Loucy (cell line): ENCODE data around the gene DCLRE1C.
"Not testable (repeated sequence)": the region's sequence is repeated elsewhere in the genome, so short reads cannot be mapped to it uniquely, and the experiment has no call there.

Experiments used
- H2AFZ ChIP-seq: fragments of 200-600 bp; sonication (generic); 2 replicates; pipeline ENCODE4 v1.6.0; 2016; ENCODE audit warnings: antibody characterized with exemption, mild to moderate bottlenecking, low read length, moderate library complexity
- H3F3A ChIP-seq: fragments of 200-600 bp; 2 replicates; pipeline ENCODE4 v1.6.0; 2016; ENCODE audit warnings: antibody characterized with exemption, low read depth, mild to moderate bottlenecking
- H3K27me3 ChIP-seq: fragments of 200-600 bp; sonication (generic); 2 replicates; pipeline ENCODE4 v1.6.1; 2014; ENCODE audit warnings: low read length, mild to moderate bottlenecking; ENCODE audit not compliant: insufficient read depth, poor library complexity, severe bottlenecking
- H3K36me3 ChIP-seq: fragments of 200-600 bp; sonication (generic); 2 replicates; pipeline ENCODE4 v1.6.1; 2016; ENCODE audit warnings: low read length; ENCODE audit not compliant: insufficient read depth
- H3K4me1 ChIP-seq: fragments of 200-600 bp; sonication (generic); 2 replicates; pipeline ENCODE4 v1.5.1; 2014; ENCODE audit warnings: low read length, mild to moderate bottlenecking; ENCODE audit not compliant: insufficient read depth, poor library complexity, severe bottlenecking
- H3K4me2 ChIP-seq: fragments of 200-600 bp; sonication (generic); 2 replicates; pipeline ENCODE4 v1.6.0; 2014; ENCODE audit warnings: antibody characterized with exemption, low read length, low read depth, mild to moderate bottlenecking; ENCODE audit not compliant: poor library complexity, severe bottlenecking
- H3K4me3 ChIP-seq: fragments of 200-600 bp; sonication (generic); 2 replicates; pipeline ENCODE4 v1.5.1; 2014; ENCODE audit warnings: low read length, mild to moderate bottlenecking, mixed read lengths; ENCODE audit not compliant: poor library complexity, severe bottlenecking
- H3K79me2 ChIP-seq: fragments of 200-600 bp; sonication (generic); 2 replicates; pipeline ENCODE4 v1.6.1; 2014; ENCODE audit warnings: low read length; ENCODE audit not compliant: insufficient read depth
- H3K9ac ChIP-seq: fragments of 200-600 bp; sonication (generic); 2 replicates; pipeline ENCODE4 v1.6.0; 2014; ENCODE audit warnings: mild to moderate bottlenecking, low read depth, low read length, moderate library complexity; ENCODE audit not compliant: poor library complexity, severe bottlenecking
- H3K9me2 ChIP-seq: fragments of 200-600 bp; sonication (generic); replicated peaks from 2 replicates; pipeline ENCODE4 v1.6.1; 2016; ENCODE audit warnings: low read depth, low read length, mixed read lengths
- H3K9me3 ChIP-seq: fragments of 200-600 bp; sonication (generic); 2 replicates; pipeline ENCODE4 v1.6.1; 2014; ENCODE audit warnings: mild to moderate bottlenecking, antibody characterized with exemption, low read length, low read depth; ENCODE audit not compliant: insufficient read depth
- H4K20me1 ChIP-seq: fragments of 200-600 bp; sonication (generic); 2 replicates; pipeline ENCODE4 v1.6.0; 2014; ENCODE audit warnings: antibody characterized with exemption, low read length, mild to moderate bottlenecking; ENCODE audit not compliant: insufficient read depth, poor library complexity, severe bottlenecking
- EZH2phosphoT487 ChIP-seq: fragments of 200-600 bp; IDR thresholded peaks from 2 replicates; pipeline ENCODE4 v1.6.1; 2018; ENCODE audit warnings: antibody characterized with exemption, mild to moderate bottlenecking, moderate library complexity, borderline replicate concordance
- TF ChIP-seq, protein P1 (sequence below): fragments of 200-600 bp; sonication (generic); conservative IDR thresholded peaks from 2 replicates; pipeline ENCODE4 v1.5.1; 2014; ENCODE audit warnings: mild to moderate bottlenecking, antibody characterized with exemption, low read length

DCLRE1C gene

DNA sequence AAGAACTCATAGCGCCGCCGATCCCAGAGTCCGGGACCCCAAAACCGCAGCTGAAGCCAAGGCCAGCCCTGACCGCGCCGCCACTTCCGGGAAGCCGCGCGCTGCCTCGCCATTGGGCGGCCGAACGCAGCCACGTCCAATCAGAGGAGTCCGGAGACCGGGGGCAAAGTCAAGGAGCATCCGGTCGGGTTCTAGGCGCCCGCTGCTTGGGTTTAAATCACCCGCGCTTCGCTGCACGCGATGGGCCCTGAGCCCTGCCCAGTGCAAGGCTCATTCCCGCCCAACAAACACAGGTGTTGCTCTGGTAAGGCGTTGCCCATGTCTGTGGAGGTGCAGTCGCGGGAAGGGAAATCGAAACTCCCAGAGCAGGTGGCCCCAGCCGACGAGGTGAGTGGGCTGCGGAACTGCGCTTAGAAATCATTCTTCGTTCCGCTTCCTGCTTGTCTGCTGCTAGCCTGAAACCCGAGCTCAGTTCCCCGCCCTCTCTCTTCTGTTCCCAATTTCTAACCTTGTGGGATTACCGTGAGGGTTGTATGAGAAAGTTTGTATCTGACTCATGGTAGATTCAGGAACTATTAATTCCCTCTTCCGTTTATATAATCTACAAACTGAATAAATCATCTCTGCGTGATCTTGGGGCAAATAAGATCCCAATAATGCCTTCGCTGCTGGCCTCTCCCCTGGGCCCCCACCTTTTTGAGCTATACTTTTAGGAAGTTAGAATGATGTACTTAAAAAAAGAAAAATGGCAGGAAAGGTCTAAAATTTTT lies at the start of gene DCLRE1C:
Gene DCLRE1C, minus strand, starts transcription at position 96 of the 770 bp plus-strand sequence. Its CDS starts 86 bp downstream, at position 10.
- peaks cover 48% of the 10 kb centered on the region for H3K4me1 ChIP-seq
- H3F3A ChIP-seq = no peaks in the 10 kb centered on the region
- H4K20me1 ChIP-seq = peaks cover 25% of the 10 kb centered on the region
- peak within 1 kb of the TSS; percentile 93 for H2AFZ ChIP-seq
- H3K27me3 ChIP-seq = no peaks in the 10 kb centered on the region
- peak within 1 kb of the TSS; percentile 82 for H3K4me3 ChIP-seq
- H3K36me3 ChIP-seq = no peaks in the 10 kb centered on the region
- peak within 1 kb of the TSS; percentile 95 for H3K4me2 ChIP-seq
- TF ChIP-seq, protein P1, sequence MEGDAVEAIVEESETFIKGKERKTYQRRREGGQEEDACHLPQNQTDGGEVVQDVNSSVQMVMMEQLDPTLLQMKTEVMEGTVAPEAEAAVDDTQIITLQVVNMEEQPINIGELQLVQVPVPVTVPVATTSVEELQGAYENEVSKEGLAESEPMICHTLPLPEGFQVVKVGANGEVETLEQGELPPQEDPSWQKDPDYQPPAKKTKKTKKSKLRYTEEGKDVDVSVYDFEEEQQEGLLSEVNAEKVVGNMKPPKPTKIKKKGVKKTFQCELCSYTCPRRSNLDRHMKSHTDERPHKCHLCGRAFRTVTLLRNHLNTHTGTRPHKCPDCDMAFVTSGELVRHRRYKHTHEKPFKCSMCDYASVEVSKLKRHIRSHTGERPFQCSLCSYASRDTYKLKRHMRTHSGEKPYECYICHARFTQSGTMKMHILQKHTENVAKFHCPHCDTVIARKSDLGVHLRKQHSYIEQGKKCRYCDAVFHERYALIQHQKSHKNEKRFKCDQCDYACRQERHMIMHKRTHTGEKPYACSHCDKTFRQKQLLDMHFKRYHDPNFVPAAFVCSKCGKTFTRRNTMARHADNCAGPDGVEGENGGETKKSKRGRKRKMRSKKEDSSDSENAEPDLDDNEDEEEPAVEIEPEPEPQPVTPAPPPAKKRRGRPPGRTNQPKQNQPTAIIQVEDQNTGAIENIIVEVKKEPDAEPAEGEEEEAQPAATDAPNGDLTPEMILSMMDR = no peak
- no peak for TF ChIP-seq EZH2phosphoT487
- no peaks in the 10 kb centered on the region for H3K9me2 ChIP-seq
- H3K79me2 ChIP-seq = peaks cover 59% of the 10 kb centered on the region
- H3K9me3 ChIP-seq = no peaks in the 10 kb centered on the region
- peak within 1 kb of the TSS; percentile 86 for H3K9ac ChIP-seq

DNA sequence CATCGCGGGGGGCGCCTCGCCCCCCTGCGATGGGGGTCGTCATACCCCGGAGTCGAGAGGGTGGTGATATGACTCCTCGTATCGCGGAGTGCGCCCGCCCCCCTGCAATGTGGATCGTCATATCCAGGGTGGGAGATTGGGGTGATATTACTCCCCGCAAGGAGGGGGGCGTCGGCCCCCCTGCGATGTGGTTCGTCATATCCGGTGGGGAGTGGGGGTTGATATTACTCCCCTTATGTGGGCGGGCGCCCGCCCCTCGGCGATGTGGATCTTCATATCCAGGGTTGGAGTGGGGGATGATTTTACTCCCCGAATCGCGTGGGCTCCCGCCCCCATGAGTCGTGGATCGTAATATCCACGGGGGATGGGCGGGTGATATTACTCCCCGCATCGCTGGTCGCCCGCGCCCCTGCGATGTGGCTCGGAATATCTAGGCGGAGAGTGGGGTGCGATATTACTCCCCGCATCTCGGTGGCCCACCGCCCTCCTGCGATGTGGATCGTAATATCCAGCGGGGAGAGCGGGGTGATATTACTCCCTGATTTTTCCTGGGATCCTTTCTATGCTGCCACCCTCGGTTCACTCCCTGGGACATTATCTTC lies 42.2 kb upstream of the DCLRE1C start:
- Histone ChIP-seq H3K9ac (no peak overlapping the region), H2AFZ (no peak overlapping the region), H3K4me1 (no peaks in the 10 kb centered on the region), H3K36me3 (no peaks in the 10 kb centered on the region), H4K20me1 (no peaks in the 10 kb centered on the region), H3K9me3 (no peaks in the 10 kb centered on the region), H3K27me3 (no peaks in the 10 kb centered on the region), H3K9me2 (no peaks in the 10 kb centered on the region), H3K79me2 (no peaks in the 10 kb centered on the region), H3F3A (no peaks in the 10 kb centered on the region), H3K4me2 (no peak overlapping the region), H3K4me3 (no peak overlapping the region)
- no peak for TF ChIP-seq EZH2phosphoT487
- TF ChIP-seq, protein P1 = no peak

DNA sequence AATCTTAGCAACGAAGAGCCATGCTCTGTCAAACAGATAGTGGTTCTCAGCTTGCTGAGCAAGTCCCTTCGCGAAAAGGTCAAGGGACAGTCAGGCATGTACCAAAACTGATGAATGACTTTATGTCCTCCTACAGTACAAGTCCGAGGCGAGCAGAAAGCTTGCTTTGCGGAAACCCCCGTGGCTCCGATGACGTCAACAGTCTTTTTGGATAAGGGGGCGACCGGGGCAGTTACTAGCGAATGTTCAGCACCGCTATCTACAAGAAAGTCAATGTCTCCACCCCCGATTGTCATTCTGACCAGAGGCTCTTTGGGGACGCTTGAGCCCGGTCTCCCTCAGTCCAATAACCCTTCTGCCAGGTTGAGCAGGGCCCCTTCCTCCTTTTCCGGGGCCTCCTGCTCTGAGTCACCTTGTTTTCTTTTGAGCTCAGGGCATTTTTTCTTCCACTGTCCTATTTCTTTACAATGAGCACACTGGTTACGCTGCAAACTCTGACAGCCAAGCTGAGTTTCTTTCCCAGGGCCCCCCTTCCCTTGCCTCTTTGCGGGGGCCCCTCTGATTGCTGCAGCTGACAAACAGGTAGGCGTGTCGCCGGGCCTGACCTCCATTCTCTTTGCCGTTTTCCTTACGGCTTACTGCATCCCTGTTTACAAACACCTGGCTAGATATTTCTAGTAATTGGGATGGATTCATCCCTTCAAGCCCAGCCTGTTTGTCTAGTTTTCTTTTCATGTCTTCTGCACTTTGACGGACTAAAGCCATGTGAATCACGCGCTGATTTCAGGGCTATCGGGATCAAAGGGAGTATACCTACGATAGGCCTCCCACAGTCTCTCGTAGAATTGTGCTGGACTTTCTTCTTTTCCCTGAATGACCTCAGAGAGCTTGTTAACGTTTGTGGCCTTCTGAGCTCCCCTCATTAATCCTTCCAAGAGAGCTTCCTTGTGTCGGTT lies 39.9 kb upstream of the DCLRE1C start:
- H3K36me3 ChIP-seq, H3K4me3 ChIP-seq: not testable (repeated sequence)

DNA sequence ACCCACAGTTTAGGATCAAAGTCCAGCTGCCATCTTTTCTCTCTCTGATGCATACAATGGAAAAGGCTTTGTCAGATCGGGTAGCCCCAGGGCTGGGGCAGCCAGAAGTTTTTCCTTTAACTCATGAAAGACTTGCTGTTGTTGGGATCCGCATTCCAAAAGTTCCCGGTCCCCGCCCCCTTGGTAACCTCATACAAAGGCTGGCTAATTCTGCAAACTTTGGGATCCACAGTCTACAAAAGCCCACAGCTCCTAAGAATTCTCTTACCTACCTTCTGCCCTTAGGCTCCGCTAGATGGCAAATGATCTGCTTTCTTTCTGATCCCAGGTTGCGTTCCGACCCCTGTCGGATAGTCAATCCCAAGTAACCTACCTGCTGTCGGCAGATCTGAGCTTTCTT lies 38.4 kb upstream of the DCLRE1C start:
- H3K79me2 ChIP-seq, H3K36me3 ChIP-seq, H3F3A ChIP-seq, H3K4me1 ChIP-seq, H3K4me3 ChIP-seq, H3K9me3 ChIP-seq, H3K4me2 ChIP-seq, H3K27me3 ChIP-seq, H3K9me2 ChIP-seq, H3K9ac ChIP-seq, H2AFZ ChIP-seq, H4K20me1 ChIP-seq: not testable (repeated sequence)

More for the DNA sequence above, 39.9 kb upstream of the DCLRE1C start:
- H3K4me1 ChIP-seq, H3F3A ChIP-seq, H2AFZ ChIP-seq, H3K27me3 ChIP-seq, H4K20me1 ChIP-seq, H3K79me2 ChIP-seq, H3K9ac ChIP-seq, H3K4me2 ChIP-seq, H3K9me2 ChIP-seq, H3K9me3 ChIP-seq: not testable (repeated sequence)
